Naive thymus-derived CD4-positive, alpha-beta T cell (primary cell): Measurements from ENCODE around the gene DDX31. TPM values are rescaled to one million over a fixed set of nuclear protein-coding genes. Genes with fewer than 3 reads are reported as not detected.
"Not testable (repeated sequence)": the region's sequence is repeated elsewhere in the genome, so short reads cannot be mapped to it uniquely, and the experiment has no call there.

ENCODE experiments used
- ATAC-seq: fragments of 150-1000 bp; cut with Tn5 transposase; 2 replicates; pipeline ENCODE4 v1.10.0; 2021; ENCODE audit warnings: mild to moderate bottlenecking, moderate library complexity
- CTCF ChIA-PET: fragments of 350-600 bp; sonication (Branson Sonifier 250); formaldehyde crosslinking; loops from one replicate; lab custom pipeline; 2021; ENCODE audit warnings: antibody characterized with exemption; lab: Charles Lee
- POLR2A ChIA-PET: fragments of 350-600 bp; sonication (Branson Sonifier 250); formaldehyde crosslinking; loops from one replicate; lab custom pipeline; 2021; ENCODE audit warnings: antibody characterized with exemption, inconsistent platforms; lab: Charles Lee
- DNase-seq, 9 donors: peaks; one replicate each; pipeline versions ENCODE4 v3.0.0 to v3.0.0-alpha.2; 2020 to 2022; ENCODE audit warnings: mixed read lengths in 1 of 9
- H3K27ac ChIP-seq: one replicate; pipeline ENCODE4 v1.7.0; 2013; ENCODE audit warnings: mild to moderate bottlenecking, low read depth, low read length, moderate library complexity
- H3K27me3 ChIP-seq, 2 donors: one replicate each; pipeline ENCODE4 v1.7.0; 2013; ENCODE audit warnings: low read length in 2 of 2, mild to moderate bottlenecking in 2 of 2, moderate library complexity in 2 of 2; ENCODE audit not compliant: control insufficient read depth in 2 of 2, insufficient read depth in 2 of 2
- H3K36me3 ChIP-seq, 3 experiments: 1 replicate in 2 of 3; 2 replicates in 1 of 3; pipeline ENCODE4 v1.7.0; 2013; ENCODE audit warnings: low read length in 3 of 3, mild to moderate bottlenecking in 3 of 3, moderate library complexity in 1 of 3; ENCODE audit not compliant: insufficient read depth in 3 of 3, control insufficient read depth in 2 of 3
- H3K4me1 ChIP-seq, 2 donors: one replicate each; pipeline ENCODE4 v1.7.0; 2013; ENCODE audit warnings: low read length in 2 of 2, mild to moderate bottlenecking in 2 of 2, moderate library complexity in 1 of 2; ENCODE audit not compliant: control insufficient read depth in 2 of 2, insufficient read depth in 2 of 2
- H3K4me3 ChIP-seq: 2 replicates; pipeline ENCODE4 v1.7.0; 2013; ENCODE audit warnings: mild to moderate bottlenecking, low read length
- H3K9me3 ChIP-seq, 3 experiments: 1 replicate in 2 of 3; 2 replicates in 1 of 3; pipeline ENCODE4 v1.7.0; 2013; ENCODE audit warnings: low read length in 3 of 3; ENCODE audit not compliant: control insufficient read depth in 2 of 3
- H3K27ac Mint-ChIP-seq, 9 donors: one replicate each; pipeline ENCODE4 v1.8.0; 2020 to 2022; ENCODE audit warnings: mixed read lengths in 9 of 9, mild to moderate bottlenecking in 8 of 9, moderate library complexity in 5 of 9, inconsistent platforms in 2 of 9
- H3K27me3 Mint-ChIP-seq, 5 donors: one replicate each; pipeline ENCODE4 v1.8.0; 2021 to 2022; ENCODE audit warnings: mixed read lengths in 5 of 5, mild to moderate bottlenecking in 1 of 5
- H3K36me3 Mint-ChIP-seq, 5 donors: one replicate each; pipeline ENCODE4 v1.8.0; 2020 to 2022; ENCODE audit warnings: mixed read lengths in 5 of 5, mild to moderate bottlenecking in 3 of 5, inconsistent platforms in 1 of 5
- H3K4me1 Mint-ChIP-seq, 7 donors: one replicate each; pipeline ENCODE4 v1.8.0; 2020 to 2022; ENCODE audit warnings: mixed read lengths in 7 of 7, mild to moderate bottlenecking in 3 of 7, inconsistent platforms in 1 of 7
- H3K4me3 Mint-ChIP-seq, 10 donors: one replicate each; pipeline ENCODE4 v1.8.0; 2020 to 2022; ENCODE audit warnings: mild to moderate bottlenecking in 10 of 10, mixed read lengths in 10 of 10, moderate library complexity in 6 of 10, inconsistent platforms in 2 of 10
- H3K9me3 Mint-ChIP-seq, 11 donors: one replicate each; pipeline ENCODE4 v1.8.0; 2020 to 2022; ENCODE audit warnings: mixed read lengths in 11 of 11, mild to moderate bottlenecking in 4 of 11, inconsistent platforms in 1 of 11, moderate library complexity in 1 of 11
- intact Hi-C, 2 donors: fragments of 100-400 bp; cut with micrococcal nuclease; formaldehyde crosslinking; loops; one replicate each; pipeline ENCODE4 v1.15.1; 2023
- polyA plus RNA-seq, 2 donors: library from polyadenylated mRNA; unstranded; fragments of 300-500 nt; fragmentation: Illumina TruSeq; gene quantifications; one replicate each; pipeline ENCODE4 v1.2.3, GENCODE V29; 2021
- total RNA-seq, 6 experiments: library from RNA in 5 of 6; stranded (reverse) in 5 of 6; gene quantifications; 1 replicate in 5 of 6; 2 replicates in 1 of 6; pipeline ENCODE4 v1.2.3 and lab custom pipeline; 2021 to 2026

The DDX31 gene
- total and polyA plus RNA-seq, 7 experiments from 2014 or later: 8.2 to 28.0 (median 18.2) TPM

- H3K4me3 Mint-ChIP-seq, H3K4me1 ChIP-seq, H3K36me3 ChIP-seq, DNase-seq, H3K9me3 Mint-ChIP-seq, H3K27ac Mint-ChIP-seq, H3K4me3 ChIP-seq, intact Hi-C loops, ATAC-seq, H3K27ac ChIP-seq, POLR2A ChIA-PET, H3K4me1 Mint-ChIP-seq, H3K27me3 ChIP-seq, CTCF ChIA-PET, H3K9me3 ChIP-seq, H3K36me3 Mint-ChIP-seq: not testable (repeated sequence)
- H3K27me3 Mint-ChIP-seq: peaks cover 6 to 16% (median 8%) of the 10 kb centered on the region in 5 donors
Observed at GRCh38 chr9:132711152-132711551, 41.4 kb upstream of the DDX31 start.

GRCh38 chr9:132710333-132710732 is 40.5 kb upstream of the DDX31 start:
- DNase-seq (no peak), ATAC-seq (no peak)
- no peaks in the 10 kb centered on the region for H3K27me3 ChIP-seq
- intact Hi-C loops: no loop called here
- peaks cover 8 to 17% (median 11%) of the 10 kb centered on the region in 5 donors for H3K27me3 Mint-ChIP-seq
- no peaks in the 10 kb centered on the region for H3K36me3 ChIP-seq
- no peak overlapping the region for H3K27ac ChIP-seq
- H3K4me1 Mint-ChIP-seq: no peaks in the 10 kb centered on the region
- H3K36me3 Mint-ChIP-seq: no peaks in the 10 kb centered on the region
- no peak overlapping the region for H3K4me3 Mint-ChIP-seq
- no peaks in the 10 kb centered on the region for H3K9me3 Mint-ChIP-seq
- no peak overlapping the region for H3K27ac Mint-ChIP-seq
- no peaks in the 10 kb centered on the region for H3K9me3 ChIP-seq
- no peak overlapping the region for H3K4me3 ChIP-seq
- POLR2A ChIA-PET: no interaction called here
- H3K4me1 ChIP-seq: no peaks in the 10 kb centered on the region
- CTCF ChIA-PET: no interaction called here

- CTCF ChIA-PET: no interaction called here
Observed at GRCh38 chr9:132708769-132709430, 39.1 kb upstream of the DDX31 start.

GRCh38 chr9:132708239-132708638 is 38.5 kb upstream of the DDX31 start:
- Histone ChIP-seq H3K4me3 (no peak overlapping the region), H3K36me3 (no peaks in the 10 kb centered on the region), H3K27me3 (no peaks in the 10 kb centered on the region), H3K4me1 (no peaks in the 10 kb centered on the region), H3K9me3 (no peaks in the 10 kb centered on the region), H3K27ac (no peak overlapping the region)
- Mint-ChIP-seq H3K27me3 (peaks cover 7 to 21% (median 12%) of the 10 kb centered on the region in 5 donors), H3K4me3 (no peak overlapping the region), H3K36me3 (no peaks in the 10 kb centered on the region), H3K9me3 (no peaks in the 10 kb centered on the region), H3K4me1 (no peaks in the 10 kb centered on the region), H3K27ac (no peak overlapping the region)
- no peak for DNase-seq
- POLR2A ChIA-PET: no interaction called here
- CTCF ChIA-PET: no interaction called here
- no peak for ATAC-seq
- intact Hi-C loops: no loop called here

More at GRCh38 chr9:132708769-132709430, 39.1 kb upstream of the DDX31 start:
- no peaks in the 10 kb centered on the region for H3K36me3 ChIP-seq
- POLR2A ChIA-PET: no interaction called here
- ATAC-seq: no peak
- Mint-ChIP-seq H3K27ac (no peak overlapping the region), H3K27me3 (peaks cover 9 to 20% (median 14%) of the 10 kb centered on the region in 5 donors), H3K36me3 (no peaks in the 10 kb centered on the region), H3K4me3 (no peak overlapping the region), H3K4me1 (no peaks in the 10 kb centered on the region), H3K9me3 (no peaks in the 10 kb centered on the region)
- intact Hi-C loops: no loop called here
- H3K4me3 ChIP-seq: no peak overlapping the region
- H3K27me3 ChIP-seq: no peaks in the 10 kb centered on the region
- no peaks in the 10 kb centered on the region for H3K4me1 ChIP-seq
- H3K9me3 ChIP-seq: no peaks in the 10 kb centered on the region
- no peak for DNase-seq
- H3K27ac ChIP-seq: no peak overlapping the region

- peaks cover 8 to 24% (median 13%) of the 10 kb centered on the region in 5 donors for H3K27me3 Mint-ChIP-seq
- no peaks in the 10 kb centered on the region for H3K36me3 ChIP-seq
- H3K4me1 ChIP-seq: no peaks in the 10 kb centered on the region
- DNase-seq (no peak), ATAC-seq (no peak)
- peaks cover 0 to 6% (median 4%) of the 10 kb centered on the region in 11 donors for H3K9me3 Mint-ChIP-seq
- no peaks in the 10 kb centered on the region for H3K4me1 Mint-ChIP-seq
- H3K4me3 Mint-ChIP-seq: no peak overlapping the region
- H3K36me3 Mint-ChIP-seq: peaks cover 0 to 4% (median 4%) of the 10 kb centered on the region in 5 donors
- H3K9me3 ChIP-seq: no peaks in the 10 kb centered on the region
- H3K4me3 ChIP-seq: no peak overlapping the region
- no peak overlapping the region for H3K27ac ChIP-seq
- H3K27me3 ChIP-seq: peaks cover 0 to 3% of the 10 kb centered on the region in 2 donors
- H3K27ac Mint-ChIP-seq: no peak overlapping the region
- intact Hi-C loops: no loop called here
- CTCF ChIA-PET: no interaction called here
- POLR2A ChIA-PET: no interaction called here
Observed at GRCh38 chr9:132703336-132703735, 33.6 kb upstream of the DDX31 start.

- CTCF ChIA-PET: no interaction called here
- ATAC-seq (no peak), DNase-seq (no peak)
- Histone ChIP-seq H3K27me3 (peaks cover 0 to 3% of the 10 kb centered on the region in 2 donors), H3K9me3 (peaks cover 0 to 10% (median 0%) of the 10 kb centered on the region in 3 experiments), H3K4me1 (no peaks in the 10 kb centered on the region), H3K36me3 (no peaks in the 10 kb centered on the region), H3K27ac (no peak overlapping the region), H3K4me3 (no peak overlapping the region)
- no peak overlapping the region for H3K4me3 Mint-ChIP-seq
- no peaks in the 10 kb centered on the region for H3K4me1 Mint-ChIP-seq
- POLR2A ChIA-PET: no interaction called here
- no peak overlapping the region for H3K27ac Mint-ChIP-seq
- H3K9me3 Mint-ChIP-seq: peaks cover 0 to 15% (median 12%) of the 10 kb centered on the region in 11 donors
- peaks cover 9 to 25% (median 13%) of the 10 kb centered on the region in 5 donors for H3K27me3 Mint-ChIP-seq
- intact Hi-C loops: no loop called here
- peaks cover 0 to 8% (median 4%) of the 10 kb centered on the region in 5 donors for H3K36me3 Mint-ChIP-seq
Observed at GRCh38 chr9:132702254-132702653, 32.5 kb upstream of the DDX31 start.

GRCh38 chr9:132699956-132700355 is 30.2 kb upstream of the DDX31 start:
- Mint-ChIP-seq H3K27ac (no peak overlapping the region), H3K4me1 (no peaks in the 10 kb centered on the region), H3K4me3 (no peak overlapping the region), H3K27me3 (peaks cover 4 to 11% (median 8%) of the 10 kb centered on the region in 5 donors), H3K36me3 (peaks cover 0 to 11% (median 8%) of the 10 kb centered on the region in 5 donors), H3K9me3 (peaks cover 3 to 35% (median 28%) of the 10 kb centered on the region in 11 donors)
- Histone ChIP-seq H3K27me3 (peaks cover 0 to 3% of the 10 kb centered on the region in 2 donors), H3K4me3 (no peak overlapping the region), H3K9me3 (peaks cover 0 to 22% (median 7%) of the 10 kb centered on the region in 3 experiments), H3K36me3 (no peaks in the 10 kb centered on the region), H3K27ac (no peak overlapping the region), H3K4me1 (no peaks in the 10 kb centered on the region)
- no peak for DNase-seq
- CTCF ChIA-PET: no interaction called here
- intact Hi-C loops: no loop called here
- POLR2A ChIA-PET: interaction anchor here (0.9 kb wide), 1 partner anchor 30 kb away, joined by 3 read pairs; the partner anchor contains the start of genes DDX31 and GTF3C4
- no peak for ATAC-seq
